GM12865 (cell line): Measurements from ENCODE around the gene MTX2.
"Not testable (repeated sequence)": the region's sequence is repeated elsewhere in the genome, so short reads cannot be mapped to it uniquely, and the experiment has no call there.

Source experiments
- DNase-seq: peaks from one replicate; pipeline ENCODE4 v3.0.0; 2010; ENCODE audit warnings: low read depth
- H3K4me3 ChIP-seq: 2 replicates; pipeline ENCODE4 v1.5.1; 2011; ENCODE audit warnings: mild to moderate bottlenecking, low read depth, low read length, control low read depth
- TF ChIP-seq, protein P1 (sequence below): IDR thresholded peaks from 2 replicates; pipeline ENCODE4 v1.5.1; 2011; ENCODE audit warnings: low read length, control low read depth, low read depth, inconsistent platforms; ENCODE audit not compliant: insufficient read depth; ENCODE audit errors: missing control alignments

Gene MTX2

DNA sequence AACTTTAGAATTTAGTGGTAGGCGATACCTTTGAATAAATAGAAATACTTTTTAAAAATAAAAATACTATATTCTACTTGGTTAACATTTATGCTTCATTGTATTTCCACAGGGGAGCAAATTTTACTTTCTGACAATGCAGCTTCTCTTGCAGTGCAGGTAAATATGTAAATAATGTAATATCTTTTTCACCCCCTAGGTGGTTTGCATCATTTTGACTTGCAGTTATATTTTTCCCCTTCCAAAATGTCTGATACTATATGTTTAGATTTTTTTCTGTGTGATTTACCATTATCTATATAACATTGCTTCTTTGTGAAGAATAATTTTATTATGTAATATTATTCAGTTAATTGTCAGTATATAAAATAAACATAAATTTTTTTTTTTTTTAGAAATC lies 28.5 kb downstream of the MTX2 start:
- no peak overlapping the region for H3K4me3 ChIP-seq
- TF ChIP-seq, protein P1, sequence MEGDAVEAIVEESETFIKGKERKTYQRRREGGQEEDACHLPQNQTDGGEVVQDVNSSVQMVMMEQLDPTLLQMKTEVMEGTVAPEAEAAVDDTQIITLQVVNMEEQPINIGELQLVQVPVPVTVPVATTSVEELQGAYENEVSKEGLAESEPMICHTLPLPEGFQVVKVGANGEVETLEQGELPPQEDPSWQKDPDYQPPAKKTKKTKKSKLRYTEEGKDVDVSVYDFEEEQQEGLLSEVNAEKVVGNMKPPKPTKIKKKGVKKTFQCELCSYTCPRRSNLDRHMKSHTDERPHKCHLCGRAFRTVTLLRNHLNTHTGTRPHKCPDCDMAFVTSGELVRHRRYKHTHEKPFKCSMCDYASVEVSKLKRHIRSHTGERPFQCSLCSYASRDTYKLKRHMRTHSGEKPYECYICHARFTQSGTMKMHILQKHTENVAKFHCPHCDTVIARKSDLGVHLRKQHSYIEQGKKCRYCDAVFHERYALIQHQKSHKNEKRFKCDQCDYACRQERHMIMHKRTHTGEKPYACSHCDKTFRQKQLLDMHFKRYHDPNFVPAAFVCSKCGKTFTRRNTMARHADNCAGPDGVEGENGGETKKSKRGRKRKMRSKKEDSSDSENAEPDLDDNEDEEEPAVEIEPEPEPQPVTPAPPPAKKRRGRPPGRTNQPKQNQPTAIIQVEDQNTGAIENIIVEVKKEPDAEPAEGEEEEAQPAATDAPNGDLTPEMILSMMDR: no peak
- DNase-seq: no peak

DNA sequence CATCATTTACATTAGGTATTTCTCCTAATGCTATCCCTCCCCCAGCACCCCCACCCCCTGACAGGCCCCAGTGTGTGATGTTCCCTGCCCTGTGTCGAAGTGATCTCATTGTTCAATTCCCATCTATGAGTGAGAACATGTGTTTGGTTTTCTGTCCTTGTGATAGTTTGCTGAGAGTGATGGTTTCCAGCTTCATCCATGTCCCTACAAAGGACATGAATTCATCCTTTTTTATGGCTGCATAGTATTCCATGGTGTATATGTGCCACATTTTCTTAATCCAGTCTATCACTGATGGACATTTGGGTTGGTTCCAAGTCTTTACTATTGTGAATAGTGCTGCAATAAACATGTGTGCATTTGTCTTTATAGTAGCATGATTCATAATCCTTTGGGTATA lies 36.8 kb downstream of the MTX2 start:
- not testable (repeated sequence) for H3K4me3 ChIP-seq

DNA sequence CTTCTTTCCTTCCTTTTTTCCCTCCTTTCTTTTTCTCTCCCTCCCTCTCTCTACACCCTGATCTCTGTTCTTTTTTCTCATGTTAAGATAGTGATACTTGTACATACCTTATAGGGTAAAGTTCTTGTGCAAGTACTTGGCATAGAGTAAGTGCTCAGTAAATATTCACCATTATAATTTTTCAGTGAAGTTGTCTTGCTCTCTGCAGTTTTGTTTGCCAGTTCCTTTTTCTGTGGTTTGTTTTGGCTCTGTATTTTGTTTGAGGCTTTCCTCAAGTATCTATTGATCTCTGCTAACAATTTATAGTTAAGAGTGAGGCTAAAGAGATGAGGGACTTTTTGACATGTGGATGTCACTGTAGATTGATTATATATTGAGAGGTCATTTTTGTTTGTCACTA lies 48.0 kb downstream of the MTX2 start:
- no peak for DNase-seq
- TF ChIP-seq, protein P1: no peak
- no peak overlapping the region for H3K4me3 ChIP-seq

More for the DNA sequence above, 36.8 kb downstream of the MTX2 start:
- not testable (repeated sequence) for DNase-seq

DNA sequence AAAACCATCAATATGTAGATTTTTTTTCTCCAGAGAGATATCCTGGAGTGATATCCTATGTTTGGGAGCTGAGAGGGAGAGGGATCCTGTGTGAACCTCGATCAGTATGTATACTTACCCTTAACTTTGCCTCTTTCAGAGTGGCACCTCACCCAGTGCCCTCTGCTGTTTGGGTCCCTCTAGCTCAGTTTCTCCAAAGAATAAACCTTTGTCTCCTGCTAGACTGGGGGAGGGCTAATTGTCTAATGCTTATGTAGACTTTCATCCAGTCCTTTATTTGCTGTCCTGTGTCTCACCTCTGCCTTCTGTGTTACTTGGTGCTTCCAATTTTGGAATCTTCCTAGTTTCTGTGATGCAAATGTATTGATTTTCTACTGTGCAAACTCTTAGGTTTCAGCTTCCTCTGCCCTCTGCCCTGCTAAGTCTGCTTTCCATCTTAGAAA lies 48.4 kb downstream of the MTX2 start:
- no peak for DNase-seq
- TF ChIP-seq, protein P1: no peak
- H3K4me3 ChIP-seq: no peak overlapping the region

DNA sequence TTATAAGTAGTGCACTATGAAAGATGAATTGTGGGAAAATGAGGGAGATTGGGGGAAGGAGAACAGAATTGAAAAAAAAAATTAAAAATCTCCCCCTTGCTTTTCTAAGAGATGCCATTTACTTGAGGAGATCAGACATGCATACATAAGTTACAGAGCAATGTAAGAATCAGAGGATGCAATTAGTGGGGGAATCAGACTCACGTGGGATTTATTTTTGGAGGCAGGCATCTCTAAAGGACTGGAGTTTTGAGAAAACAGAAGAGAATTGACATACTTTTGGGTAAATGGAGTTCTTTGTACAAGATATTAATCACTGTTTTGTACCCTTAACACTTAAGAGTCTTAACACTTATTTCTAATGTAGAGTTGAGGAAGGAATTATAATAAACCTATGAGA lies 52.7 kb downstream of the MTX2 start:
- H3K4me3 ChIP-seq: no peak overlapping the region
- TF ChIP-seq, protein P1: no peak
- no peak for DNase-seq

DNA sequence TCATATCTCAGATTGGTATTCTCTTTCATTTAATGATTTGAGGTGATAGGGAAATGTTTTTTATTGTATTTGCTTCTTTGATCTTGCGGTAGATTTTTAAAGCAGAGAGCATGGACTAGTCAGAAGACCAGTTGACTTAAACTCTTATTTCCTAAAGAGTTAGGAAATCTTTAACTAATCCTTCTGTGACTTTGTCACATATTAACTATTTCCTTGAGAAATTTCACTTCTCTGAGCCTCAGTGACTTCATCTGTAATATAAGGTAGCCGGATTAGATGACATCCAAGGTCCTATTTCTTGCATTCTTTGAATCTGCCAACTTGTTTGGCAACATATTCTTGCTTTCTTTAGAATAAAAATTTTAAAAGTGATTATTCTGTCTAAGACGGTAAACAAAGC lies 55.6 kb downstream of the MTX2 start:
- H3K4me3 ChIP-seq: no peak overlapping the region
- TF ChIP-seq, protein P1: no peak
- no peak for DNase-seq

DNA sequence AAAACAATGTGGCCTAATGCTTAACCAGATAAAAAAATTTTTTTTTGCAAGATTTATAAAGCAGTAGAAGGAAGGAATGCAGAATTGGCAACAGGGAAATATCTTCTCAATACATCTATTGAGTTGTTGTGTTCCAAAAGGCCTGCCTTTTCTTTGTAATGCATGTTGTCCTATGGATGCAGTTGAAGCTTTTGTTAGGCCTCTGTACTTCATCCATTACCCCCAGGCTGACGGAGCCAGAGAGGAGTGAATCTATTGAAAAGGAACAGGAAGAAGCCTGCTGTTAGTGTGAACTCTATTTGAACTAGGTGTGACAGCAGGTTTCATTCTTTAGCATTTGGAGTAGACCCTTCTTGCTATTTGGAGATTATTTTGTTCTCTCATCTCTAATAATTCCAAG lies 56.5 kb downstream of the MTX2 start:
- TF ChIP-seq, protein P1: no peak
- no peak for DNase-seq
- no peak overlapping the region for H3K4me3 ChIP-seq

DNA sequence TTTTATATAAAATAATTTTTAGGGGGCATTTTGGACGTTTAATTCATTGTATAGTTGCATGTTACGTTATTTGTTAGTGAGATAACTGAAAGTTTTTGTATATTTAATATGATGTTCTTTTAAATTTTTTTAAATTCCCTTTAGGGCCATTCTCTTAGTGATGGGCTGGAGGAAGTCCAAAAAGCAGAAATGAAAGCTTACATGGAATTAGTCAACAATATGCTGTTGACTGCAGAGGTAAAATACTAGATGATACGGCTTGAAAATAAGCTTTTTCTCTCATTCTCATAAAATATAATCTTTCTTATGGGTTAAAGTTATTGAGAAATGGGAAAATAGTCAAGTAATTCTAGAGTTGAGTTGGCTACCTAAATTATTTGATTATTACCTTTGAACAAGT lies 58.9 kb downstream of the MTX2 start:
- TF ChIP-seq, protein P1: no peak
- no peak for DNase-seq
- H3K4me3 ChIP-seq: no peak overlapping the region
